Measurements from ENCODE around the gene GPC6.

Gene GPC6

GRCh38 chr13:94181461-94182107 is 955.0 kb downstream of the GPC6 start:
- Histone ChIP-seq H3K9me3 (replicated peaks; ENCODE audit: insufficient read depth, low read length) (no peaks in the 10 kb centered on the region), H4K20me1 (ENCODE audit: insufficient read depth, low read length) (no peaks in the 10 kb centered on the region), H3K27me3 (replicated peaks; ENCODE audit: insufficient read depth, low read length) (no peaks in the 10 kb centered on the region), H3K79me2 (ENCODE audit: low read length) (no peaks in the 10 kb centered on the region), H3K4me1 (ENCODE audit: low read length) (no peaks in the 10 kb centered on the region), H3K27ac (ENCODE audit: low read length) (no peak overlapping the region), H2AFZ (ENCODE audit: low read length) (no peak overlapping the region), H3K4me3 (ENCODE audit: low read length) (no peak overlapping the region), H3K4me2 (ENCODE audit: low read depth, low read length) (no peak overlapping the region), H3F3A (ENCODE audit: insufficient read depth, low read length) (no peaks in the 10 kb centered on the region), H3K9me2 (replicated peaks; ENCODE audit: insufficient read depth, low read length) (no peaks in the 10 kb centered on the region), H3K9ac (ENCODE audit: low read length) (no peak overlapping the region), H3K36me3 (replicated peaks; ENCODE audit: insufficient read depth, low read length) (no peaks in the 10 kb centered on the region)
- DNase-seq = no peak
- TF ChIP-seq EZH2 (optimal IDR thresholded peaks at IDR 0.05; ENCODE audit: low read depth, low read length) = no peak
- TF ChIP-seq, protein P1, sequence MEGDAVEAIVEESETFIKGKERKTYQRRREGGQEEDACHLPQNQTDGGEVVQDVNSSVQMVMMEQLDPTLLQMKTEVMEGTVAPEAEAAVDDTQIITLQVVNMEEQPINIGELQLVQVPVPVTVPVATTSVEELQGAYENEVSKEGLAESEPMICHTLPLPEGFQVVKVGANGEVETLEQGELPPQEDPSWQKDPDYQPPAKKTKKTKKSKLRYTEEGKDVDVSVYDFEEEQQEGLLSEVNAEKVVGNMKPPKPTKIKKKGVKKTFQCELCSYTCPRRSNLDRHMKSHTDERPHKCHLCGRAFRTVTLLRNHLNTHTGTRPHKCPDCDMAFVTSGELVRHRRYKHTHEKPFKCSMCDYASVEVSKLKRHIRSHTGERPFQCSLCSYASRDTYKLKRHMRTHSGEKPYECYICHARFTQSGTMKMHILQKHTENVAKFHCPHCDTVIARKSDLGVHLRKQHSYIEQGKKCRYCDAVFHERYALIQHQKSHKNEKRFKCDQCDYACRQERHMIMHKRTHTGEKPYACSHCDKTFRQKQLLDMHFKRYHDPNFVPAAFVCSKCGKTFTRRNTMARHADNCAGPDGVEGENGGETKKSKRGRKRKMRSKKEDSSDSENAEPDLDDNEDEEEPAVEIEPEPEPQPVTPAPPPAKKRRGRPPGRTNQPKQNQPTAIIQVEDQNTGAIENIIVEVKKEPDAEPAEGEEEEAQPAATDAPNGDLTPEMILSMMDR (IDR thresholded peaks at IDR 0.05; ENCODE audit: low read length) = no peak

GRCh38 chr13:94182185-94182761 is 955.7 kb downstream of the GPC6 start:
- Histone ChIP-seq H3K9me3 (replicated peaks; ENCODE audit: insufficient read depth, low read length) (no peaks in the 10 kb centered on the region), H3K9ac (ENCODE audit: low read length) (no peak overlapping the region), H3K27me3 (replicated peaks; ENCODE audit: insufficient read depth, low read length) (no peaks in the 10 kb centered on the region), H3K27ac (ENCODE audit: low read length) (no peak overlapping the region), H3K79me2 (ENCODE audit: low read length) (no peaks in the 10 kb centered on the region), H3K4me3 (ENCODE audit: low read length) (no peak overlapping the region), H3K9me2 (replicated peaks; ENCODE audit: insufficient read depth, low read length) (no peaks in the 10 kb centered on the region), H3K4me2 (ENCODE audit: low read depth, low read length) (no peak overlapping the region), H4K20me1 (ENCODE audit: insufficient read depth, low read length) (no peaks in the 10 kb centered on the region), H3F3A (ENCODE audit: insufficient read depth, low read length) (no peaks in the 10 kb centered on the region), H3K36me3 (replicated peaks; ENCODE audit: insufficient read depth, low read length) (no peaks in the 10 kb centered on the region), H3K4me1 (ENCODE audit: low read length) (no peaks in the 10 kb centered on the region), H2AFZ (ENCODE audit: low read length) (no peak overlapping the region)
- TF ChIP-seq EZH2phosphoT487 (IDR thresholded peaks at IDR 0.05; ENCODE audit: low read length) (no peak), EZH2 (optimal IDR thresholded peaks at IDR 0.05; ENCODE audit: low read depth, low read length) (no peak)
- TF ChIP-seq, protein P1 (IDR thresholded peaks at IDR 0.05; ENCODE audit: low read length) = no peak
- DNase-seq = no peak

DNA sequence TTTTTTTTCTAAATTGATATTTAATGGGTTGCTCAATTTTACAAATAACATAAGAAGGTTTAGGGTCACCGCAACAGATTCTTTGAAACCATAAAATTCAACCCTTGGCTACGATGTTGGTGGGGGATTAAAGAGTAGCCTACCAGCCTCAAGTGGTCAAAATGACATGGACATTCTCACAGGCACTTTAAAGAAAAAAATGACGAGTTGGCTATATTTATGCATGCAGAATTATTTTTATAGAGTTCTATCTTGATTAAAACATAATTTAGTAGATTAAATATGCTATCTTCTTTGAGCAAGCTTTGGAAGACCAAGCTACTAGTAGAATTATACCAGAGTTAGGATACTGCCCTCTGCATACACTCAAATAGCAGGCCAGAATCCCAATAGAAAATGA is 959.9 kb downstream of the GPC6 start:
- H3K4me2 ChIP-seq (ENCODE audit: low read depth, low read length) = no peak overlapping the region
- no peak for DNase-seq
- TF ChIP-seq, protein P1 (IDR thresholded peaks at IDR 0.05; ENCODE audit: low read length) = no peak
- TF ChIP-seq EZH2phosphoT487 (IDR thresholded peaks at IDR 0.05; ENCODE audit: low read length) = no peak
- TF ChIP-seq EZH2 (optimal IDR thresholded peaks at IDR 0.05; ENCODE audit: low read depth, low read length) = no peak
- H3K4me3 ChIP-seq (ENCODE audit: low read length) = no peak overlapping the region
- no peaks in the 10 kb centered on the region for H3K79me2 ChIP-seq (ENCODE audit: low read length)
- H3K9me3 ChIP-seq (replicated peaks; ENCODE audit: insufficient read depth, low read length) = no peaks in the 10 kb centered on the region
- no peak overlapping the region for H3K27ac ChIP-seq (ENCODE audit: low read length)
- H2AFZ ChIP-seq (ENCODE audit: low read length) = no peak overlapping the region
- no peaks in the 10 kb centered on the region for H4K20me1 ChIP-seq (ENCODE audit: insufficient read depth, low read length)
- H3K36me3 ChIP-seq (replicated peaks; ENCODE audit: insufficient read depth, low read length) = no peaks in the 10 kb centered on the region
- H3F3A ChIP-seq (ENCODE audit: insufficient read depth, low read length) = no peaks in the 10 kb centered on the region
- no peaks in the 10 kb centered on the region for H3K9me2 ChIP-seq (replicated peaks; ENCODE audit: insufficient read depth, low read length)
- no peak overlapping the region for H3K9ac ChIP-seq (ENCODE audit: low read length)
- no peaks in the 10 kb centered on the region for H3K27me3 ChIP-seq (replicated peaks; ENCODE audit: insufficient read depth, low read length)
- no peaks in the 10 kb centered on the region for H3K4me1 ChIP-seq (ENCODE audit: low read length)
